GM21526 (cell line): ENCODE measurements around the gene PGP.

ENCODE experiments used
- ATAC-seq: cut with Tn5 transposase; IDR thresholded peaks from one replicate; pipeline ENCODE4 v1.9.1; 2021; ENCODE audit warnings: moderate library complexity; ENCODE audit not compliant: unreplicated experiment, low FRiP score

The PGP gene

DNA sequence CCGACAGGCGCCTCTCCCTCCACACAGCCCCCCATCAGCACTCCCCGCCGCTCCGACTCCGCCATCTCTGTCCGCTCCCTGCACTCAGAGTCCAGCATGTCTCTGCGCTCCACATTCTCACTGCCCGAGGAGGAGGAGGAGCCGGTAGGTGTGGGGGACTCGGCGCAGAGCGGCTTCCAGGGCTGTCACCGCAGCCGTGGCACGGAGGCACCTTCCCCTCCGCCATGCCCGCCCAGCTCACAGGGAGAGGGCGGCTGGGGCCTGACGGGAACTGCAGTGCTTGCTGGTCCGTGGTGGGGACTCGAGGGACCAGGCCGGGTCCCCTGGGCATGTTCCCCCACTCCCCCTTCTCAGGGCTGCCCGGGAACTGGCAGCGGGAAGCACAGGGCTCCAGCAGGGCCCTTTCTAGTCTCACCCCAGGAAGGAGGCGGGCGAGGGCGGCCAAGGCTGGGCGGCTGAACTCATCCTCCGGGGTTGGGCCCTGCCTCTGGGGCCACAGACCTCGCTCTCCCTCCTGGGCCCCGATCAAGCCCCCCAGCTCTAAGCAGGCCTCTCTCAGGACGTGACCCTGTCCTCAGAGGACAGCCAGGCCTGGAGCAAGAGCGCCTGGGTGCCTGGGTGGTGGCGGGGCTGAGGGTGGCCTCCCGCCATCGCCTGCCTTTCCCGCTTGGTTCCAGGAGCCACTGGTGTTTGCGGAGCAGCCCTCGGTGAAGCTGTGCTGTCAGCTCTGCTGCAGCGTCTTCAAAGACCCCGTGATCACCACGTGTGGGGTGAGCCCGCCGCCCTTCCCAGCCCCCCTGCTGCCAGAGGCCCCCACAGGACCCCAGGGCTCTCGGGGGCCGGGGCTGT, 43.8 kb downstream of the PGP start:
- ATAC-seq: no peak

DNA sequence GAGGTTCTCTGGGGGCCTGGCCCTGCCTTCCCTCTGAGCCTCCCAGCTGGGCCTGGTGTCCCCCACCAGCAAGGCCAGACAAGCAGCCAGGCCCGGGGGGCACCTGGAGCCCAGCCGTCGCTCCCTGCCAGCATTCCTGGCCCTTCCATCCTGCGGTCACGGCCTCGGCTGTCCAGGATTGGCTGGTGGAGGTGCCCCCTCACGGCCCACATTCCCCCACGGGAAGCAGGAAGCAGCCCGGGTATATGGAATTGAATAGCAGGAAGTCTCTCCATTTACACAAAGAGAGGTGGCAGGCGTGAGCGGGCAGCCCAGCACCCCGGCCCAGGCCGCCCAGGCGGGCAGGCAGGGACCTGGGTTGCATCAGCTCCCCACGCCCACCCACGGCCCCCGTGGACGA, 44.6 kb downstream of the PGP start:
- no peak for ATAC-seq

DNA sequence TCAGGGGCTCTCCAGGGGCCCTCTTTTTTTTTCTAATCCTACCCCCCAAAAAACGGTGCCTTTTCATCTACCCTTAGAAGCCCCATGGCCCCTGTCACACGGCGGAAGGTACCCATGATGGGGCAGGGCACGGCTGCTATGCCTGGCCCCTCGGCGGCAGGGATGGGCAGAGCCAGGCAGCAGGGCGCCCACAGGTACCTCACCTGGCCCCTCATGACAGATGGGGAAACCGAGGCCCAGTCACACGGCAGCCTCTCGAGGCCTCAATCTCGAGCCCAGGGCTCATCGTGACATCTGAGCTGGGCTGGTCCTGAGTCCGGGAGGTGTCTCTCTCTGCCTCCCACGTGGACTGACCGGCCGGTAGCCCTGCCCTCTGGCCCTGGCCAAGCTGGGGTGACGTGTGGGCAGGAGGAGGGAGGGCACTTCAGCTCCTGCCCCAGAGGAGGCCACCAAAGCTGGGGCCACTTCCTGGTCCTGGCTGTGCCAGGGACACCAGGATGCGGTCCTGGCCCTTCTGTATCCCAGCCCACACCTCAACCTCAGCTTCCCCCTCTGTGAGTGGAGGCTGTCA, 47.5 kb downstream of the PGP start:
- no peak for ATAC-seq

- no peak for ATAC-seq
Observed at GRCh38 chr16:2166263-2167067, 48.2 kb downstream of the PGP start.

DNA sequence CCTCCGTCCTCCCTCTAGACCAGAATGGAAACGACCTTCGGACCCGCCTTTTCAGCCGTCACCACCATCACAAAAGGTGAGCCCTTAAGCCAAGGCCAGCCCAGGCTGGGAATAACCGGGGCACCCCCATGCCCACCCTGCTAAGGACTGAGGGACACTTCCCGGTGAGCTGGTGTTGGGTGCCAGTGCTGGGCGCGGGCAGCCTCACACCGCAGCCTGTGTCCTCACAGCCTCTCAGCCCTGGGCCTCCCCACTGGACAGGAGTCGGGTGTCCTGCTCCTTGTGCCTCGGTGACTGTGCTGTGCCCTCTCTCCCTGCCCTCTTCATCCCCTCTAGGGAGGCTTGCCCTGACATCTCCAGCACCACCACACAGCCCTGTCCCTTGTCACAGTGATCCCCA, 48.8 kb downstream of the PGP start:
- no peak for ATAC-seq

GRCh38 chr16:2163211-2163881, 51.3 kb downstream of the PGP start:
- ATAC-seq: no peak

DNA sequence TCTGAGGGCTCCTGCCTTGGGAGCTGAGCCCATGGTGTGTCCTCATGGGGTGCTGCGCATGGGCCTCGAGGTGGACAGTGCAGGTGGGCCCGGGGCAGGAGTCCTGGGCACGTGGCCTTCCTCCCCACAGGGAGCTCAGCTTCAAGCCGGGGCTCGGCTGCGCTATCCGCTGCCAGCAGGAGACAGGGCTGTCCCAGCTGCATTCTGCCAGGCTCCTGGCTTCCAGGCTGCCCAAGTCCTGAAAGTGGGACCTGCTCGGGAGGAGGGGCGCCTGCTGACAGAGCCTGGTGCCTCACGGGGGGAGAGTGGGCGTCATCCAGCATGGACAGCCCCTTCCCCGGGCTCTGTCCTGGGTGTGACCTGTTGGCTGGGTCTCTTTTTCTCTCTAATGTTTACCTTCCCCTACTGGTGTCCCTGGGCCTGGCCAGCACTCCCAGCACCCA, 51.9 kb downstream of the PGP start:
- no peak for ATAC-seq

DNA sequence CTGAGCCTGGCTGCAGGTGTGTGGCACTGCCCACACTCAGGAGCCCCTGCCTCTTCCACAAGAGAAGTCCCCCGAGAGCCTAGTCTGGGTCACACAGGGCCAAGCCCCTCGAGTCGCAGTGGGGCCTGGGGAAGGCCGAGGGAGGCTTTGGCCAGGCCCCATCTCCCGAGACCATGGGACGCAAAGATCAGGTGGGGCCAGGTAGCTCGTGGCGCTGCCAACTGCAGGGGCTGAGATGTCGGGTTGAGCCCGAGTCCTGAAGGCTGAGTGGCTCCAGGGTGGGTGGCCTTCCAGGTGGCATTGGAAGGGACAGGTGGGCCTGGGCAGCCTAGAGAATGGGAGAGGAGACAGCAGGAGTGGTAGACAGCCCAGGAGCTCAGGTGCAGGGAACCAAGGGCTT, 52.7 kb downstream of the PGP start:
- no peak for ATAC-seq
